GM18909 (cell line): Measurements from ENCODE around the gene SLC38A9.

ENCODE experiments used
- ATAC-seq: cut with Tn5 transposase; IDR thresholded peaks from one replicate; pipeline ENCODE4 v1.9.1; 2021; ENCODE audit warnings: mild to moderate bottlenecking; ENCODE audit not compliant: unreplicated experiment, poor library complexity

SLC38A9 gene

GRCh38 chr5:55667938-55668337 is 44.2 kb downstream of the SLC38A9 start:
- no peak for ATAC-seq

GRCh38 chr5:55665065-55665464 is 47.1 kb downstream of the SLC38A9 start:
- no peak for ATAC-seq

- ATAC-seq: no peak
Observed at GRCh38 chr5:55657443-55657842, 54.7 kb downstream of the SLC38A9 start.

- no peak for ATAC-seq
Observed at GRCh38 chr5:55650386-55650785, 61.7 kb downstream of the SLC38A9 start.

- no peak for ATAC-seq
Observed at GRCh38 chr5:55649963-55650362, 62.2 kb downstream of the SLC38A9 start.

- ATAC-seq: no peak
Observed at GRCh38 chr5:55645304-55645703, 66.8 kb downstream of the SLC38A9 start.

- ATAC-seq: no peak
Observed at GRCh38 chr5:55638455-55638854, 73.7 kb downstream of the SLC38A9 start.

GRCh38 chr5:55638051-55638450 is 74.1 kb downstream of the SLC38A9 start:
- ATAC-seq: no peak

- no peak for ATAC-seq
Observed at GRCh38 chr5:55636683-55637082, 75.4 kb downstream of the SLC38A9 start.

- ATAC-seq: no peak
Observed at GRCh38 chr5:55636177-55636576, 75.9 kb downstream of the SLC38A9 start.

GRCh38 chr5:55634866-55635265 is 77.3 kb downstream of the SLC38A9 start:
- no peak for ATAC-seq

- ATAC-seq: no peak
Observed at GRCh38 chr5:55634209-55634805, 77.8 kb downstream of the SLC38A9 start.

GRCh38 chr5:55633574-55634208 is 78.4 kb downstream of the SLC38A9 start:
- no peak for ATAC-seq

GRCh38 chr5:55629815-55630214 is 82.3 kb downstream of the SLC38A9 start:
- ATAC-seq: no peak

- no peak for ATAC-seq
Observed at GRCh38 chr5:55626790-55627189, 85.3 kb downstream of the SLC38A9 start.

GRCh38 chr5:55625913-55626312 is 86.2 kb downstream of the SLC38A9 start:
- no peak for ATAC-seq

GRCh38 chr5:55625589-55625909 is 86.6 kb downstream of the SLC38A9 start:
- no peak for ATAC-seq

- no peak for ATAC-seq
Observed at GRCh38 chr5:55624841-55625588, 87.1 kb downstream of the SLC38A9 start.

- ATAC-seq: no peak
Observed at GRCh38 chr5:55623789-55624188, 88.3 kb downstream of the SLC38A9 start.

GRCh38 chr5:55622460-55622859 is 89.7 kb downstream of the SLC38A9 start:
- ATAC-seq: no peak

- ATAC-seq: no peak
Observed at GRCh38 chr5:55621229-55621628, 90.9 kb downstream of the SLC38A9 start.

- no peak for ATAC-seq
Observed at GRCh38 chr5:55620766-55621160, 91.4 kb downstream of the SLC38A9 start.
